Esophagus mucosa (tissue), 1 donor: ENCODE measurements around the gene THSD7B. TPM values are rescaled to one million over a fixed set of nuclear protein-coding genes. Genes with fewer than 3 reads are reported as not detected.
A peak's percentile ranks its signal among the peaks of the same experiment; 100 is the strongest.

Experiments
- ATAC-seq: fragments of 200-7000 bp; cut with Tn5 transposase; one replicate; pipeline ENCODE4 v1.9.1; 2020
- total RNA-seq: library from RNA; stranded (reverse); gene quantifications from one replicate; pipeline ENCODE4 v1.2.4, GENCODE V29; 2023
- donor health status: DM: yes; HTN: yes; CAD: no.

Gene THSD7B
- total RNA-seq, 1 donor from 2014 or later, result 0.88 TPM

DNA sequence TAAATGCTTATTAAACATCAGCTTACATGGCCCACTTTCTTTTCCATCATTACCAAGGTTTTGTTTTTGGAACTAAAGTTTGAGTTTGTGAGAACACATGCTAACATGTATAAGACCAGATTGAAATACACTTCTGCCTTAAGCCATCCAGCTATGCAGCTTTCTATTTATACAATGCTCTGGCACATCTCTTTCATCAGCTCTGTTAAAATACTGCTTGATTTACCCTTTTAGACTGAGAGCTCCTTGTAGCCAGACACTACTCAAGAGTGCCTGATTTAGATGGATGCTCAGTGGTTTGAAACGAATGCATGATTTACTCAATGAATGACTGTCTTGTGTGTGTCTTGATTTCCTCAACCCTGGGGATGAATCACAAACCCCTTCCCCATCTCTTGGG is 392.5 kb downstream of the THSD7B start:
- no peak for ATAC-seq

DNA sequence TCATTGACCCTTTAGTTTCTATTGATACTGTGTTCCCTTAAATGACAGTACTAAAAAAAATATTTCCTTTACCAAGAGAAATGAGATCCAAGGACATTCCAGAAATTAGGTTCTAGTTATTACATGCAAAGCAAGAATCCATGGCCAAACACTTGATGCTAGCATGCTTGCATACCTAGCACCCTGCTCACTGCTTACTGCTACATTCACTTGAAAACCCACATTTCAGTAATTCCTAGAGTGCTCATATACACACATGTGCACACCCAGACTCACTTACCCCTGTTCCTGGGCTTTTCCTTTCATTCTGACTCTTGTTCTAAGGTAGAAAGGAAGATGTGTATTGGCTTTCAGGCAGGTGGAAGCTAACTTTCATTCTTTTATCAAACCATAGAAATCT is 395.9 kb downstream of the THSD7B start:
- ATAC-seq, result no peak

DNA sequence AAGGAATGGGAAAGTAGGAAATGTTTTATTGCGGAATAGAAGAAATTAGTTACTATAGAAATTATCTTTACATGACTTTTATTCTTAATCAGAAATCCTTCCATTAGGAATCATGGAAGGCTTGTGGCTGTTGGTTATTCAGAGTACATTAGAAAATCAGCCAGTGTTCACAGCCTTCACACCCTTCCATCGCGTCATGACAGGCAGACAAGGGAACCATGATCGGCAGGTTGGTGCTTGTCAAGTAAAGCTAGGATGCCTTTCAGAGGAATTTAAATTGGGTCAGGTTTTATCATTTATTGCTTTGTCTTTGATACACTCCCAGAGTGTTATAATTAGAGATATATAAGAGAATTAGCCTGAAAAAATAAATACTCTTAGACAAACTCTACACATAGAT is 400.6 kb downstream of the THSD7B start:
- ATAC-seq, result peak; percentile 70

DNA sequence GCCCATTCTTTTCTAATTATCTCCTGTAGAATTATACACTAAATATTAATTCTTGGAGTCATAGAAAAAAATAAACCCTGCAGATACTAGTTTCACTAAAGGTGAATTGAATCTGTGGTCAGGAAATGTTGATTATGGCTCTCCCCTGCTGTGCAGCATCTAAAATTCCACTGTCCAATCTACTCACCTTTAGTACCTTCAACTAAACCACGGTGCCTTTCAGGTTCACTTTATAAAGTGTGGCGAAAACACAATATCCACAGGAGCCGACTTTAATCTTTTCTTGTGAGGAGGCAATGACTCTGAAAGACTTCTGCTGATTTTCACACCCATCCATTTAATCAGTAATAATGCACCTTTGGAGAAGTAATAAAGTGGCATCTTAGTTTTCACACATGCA is 402.3 kb downstream of the THSD7B start:
- ATAC-seq, result no peak

DNA sequence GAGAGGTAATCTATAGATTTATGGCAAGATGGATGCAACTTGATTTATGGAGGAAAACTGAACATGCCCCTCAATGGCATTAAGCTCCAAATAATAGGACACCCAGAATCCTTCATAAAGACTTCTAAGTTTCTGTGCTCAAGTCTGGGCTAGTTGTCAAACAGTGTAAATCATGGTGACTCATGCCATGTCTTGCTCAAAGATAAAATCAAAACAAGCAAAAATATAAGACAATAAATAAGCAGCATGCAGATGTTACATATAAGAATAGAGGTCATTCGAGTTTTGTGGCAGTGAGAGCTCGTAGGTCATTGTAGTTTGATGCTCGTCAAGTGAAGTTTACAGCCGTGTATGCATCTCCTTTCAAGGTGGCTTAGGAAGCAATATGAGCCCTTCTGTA is 403.2 kb downstream of the THSD7B start:
- ATAC-seq, result peak; percentile 67

DNA sequence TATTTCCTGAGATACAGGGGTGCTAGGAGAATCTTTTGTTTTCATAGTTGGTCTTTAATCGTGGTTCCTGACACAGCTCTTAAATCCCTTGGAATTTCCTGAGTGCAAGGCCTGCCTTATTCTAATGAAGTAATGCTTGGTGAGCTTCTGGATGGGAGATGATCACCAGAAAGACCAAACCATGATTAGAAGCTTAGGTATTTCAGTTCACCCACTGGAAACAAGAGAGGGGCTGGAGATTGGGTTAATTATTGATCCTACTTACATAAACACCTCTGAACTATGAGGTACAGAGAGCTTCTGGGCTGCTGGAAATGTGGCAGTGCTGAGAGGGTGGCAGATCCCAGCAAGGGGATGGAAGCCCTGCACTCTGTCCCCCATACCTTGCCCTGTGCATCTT is 406.8 kb downstream of the THSD7B start:
- no peak for ATAC-seq

DNA sequence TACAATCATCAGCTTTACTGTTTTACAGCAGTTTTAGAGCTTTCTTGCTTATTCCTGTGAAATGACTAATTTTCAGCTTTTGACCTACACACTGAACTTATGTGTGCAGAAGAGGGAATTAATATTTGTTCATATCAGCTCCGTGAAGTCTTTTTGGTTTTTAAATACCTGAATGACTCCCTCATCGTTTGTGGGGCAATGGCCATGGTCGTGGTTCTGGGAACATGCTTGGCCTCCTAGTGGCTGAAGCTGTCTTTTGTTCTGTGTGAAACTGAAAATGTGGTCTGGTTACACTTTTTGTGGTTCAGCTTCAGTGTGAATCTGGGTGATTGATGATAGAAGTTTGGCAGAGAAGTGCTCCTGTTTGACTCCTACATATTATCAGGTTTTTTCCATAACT is 408.1 kb downstream of the THSD7B start:
- ATAC-seq, result no peak

DNA sequence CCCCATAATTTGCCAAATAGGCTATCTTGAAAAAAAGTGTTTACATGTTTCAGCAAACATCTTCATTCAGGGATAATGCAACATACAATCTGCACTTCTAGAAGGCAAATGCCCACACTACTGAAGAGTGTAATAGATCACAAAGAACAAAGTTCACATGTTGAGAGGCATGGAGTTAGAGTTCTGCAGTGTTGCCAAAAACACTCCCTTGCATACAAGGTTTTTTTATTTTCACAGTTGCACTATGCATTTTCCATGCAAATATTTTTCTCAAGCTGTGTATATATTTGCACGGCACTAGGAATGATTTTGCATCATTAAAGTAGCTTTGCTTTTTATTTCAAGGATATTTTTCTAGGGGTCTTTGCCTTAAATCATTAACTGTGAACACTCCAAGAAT is 409.9 kb downstream of the THSD7B start:
- ATAC-seq, result no peak

DNA sequence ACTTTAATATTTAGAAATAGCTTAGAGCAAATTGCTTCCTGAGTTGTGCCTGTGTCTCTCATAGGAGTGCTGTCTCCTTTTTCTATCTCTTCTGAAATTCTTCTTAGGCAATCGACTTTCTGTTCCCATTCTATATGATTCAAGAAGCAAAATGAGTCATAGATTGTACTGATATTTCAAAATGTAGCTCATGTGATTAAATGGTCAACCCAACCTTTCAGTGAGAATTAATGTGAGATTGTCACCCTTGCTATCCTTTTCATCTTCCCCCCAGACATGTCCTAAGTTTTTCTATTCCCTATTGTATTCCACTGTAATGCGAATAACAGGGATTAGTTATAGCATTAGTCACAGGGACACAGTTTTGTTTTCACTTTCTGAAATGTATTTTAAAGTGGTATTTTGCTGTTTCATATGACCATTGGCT is 413.6 kb downstream of the THSD7B start:
- peak; percentile 60 for ATAC-seq

DNA sequence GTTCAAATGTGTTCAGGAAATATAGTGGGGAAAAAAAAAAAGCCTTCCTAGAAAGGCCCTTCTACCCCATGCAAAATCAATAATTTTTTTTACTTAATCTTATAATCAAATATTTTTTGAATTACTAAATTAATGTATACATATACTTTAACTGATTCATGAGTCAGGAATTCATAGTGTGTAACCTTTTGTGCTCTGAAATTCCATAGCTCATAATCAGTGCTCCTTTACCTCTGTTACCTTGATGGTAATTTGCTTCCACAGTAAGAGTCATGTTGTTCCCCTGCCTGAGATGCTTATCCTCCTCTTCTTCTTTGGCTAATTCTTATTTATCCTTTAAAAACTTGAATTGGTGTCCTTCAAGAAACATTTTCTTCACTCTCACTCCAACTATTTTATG is 414.2 kb downstream of the THSD7B start:
- ATAC-seq, result peak; percentile 57

DNA sequence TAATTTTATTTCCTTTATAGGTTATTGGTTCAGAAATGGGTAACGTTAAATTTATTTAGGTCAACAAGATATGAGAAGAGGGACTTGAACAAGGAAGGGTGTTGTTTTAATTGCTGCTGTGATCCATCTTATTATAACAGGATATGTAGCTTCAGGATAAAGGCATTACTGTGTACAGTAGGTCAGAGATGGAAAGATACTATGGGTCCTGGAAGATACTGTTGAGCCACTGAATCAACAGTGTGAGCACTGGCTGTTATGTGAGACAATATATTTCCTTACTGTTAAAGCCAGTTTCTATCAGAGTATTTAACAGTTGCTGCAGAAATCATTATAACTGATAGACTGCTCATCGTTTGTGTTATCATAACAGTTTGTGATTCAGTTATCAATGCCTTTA is 414.7 kb downstream of the THSD7B start:
- ATAC-seq, result no peak

DNA sequence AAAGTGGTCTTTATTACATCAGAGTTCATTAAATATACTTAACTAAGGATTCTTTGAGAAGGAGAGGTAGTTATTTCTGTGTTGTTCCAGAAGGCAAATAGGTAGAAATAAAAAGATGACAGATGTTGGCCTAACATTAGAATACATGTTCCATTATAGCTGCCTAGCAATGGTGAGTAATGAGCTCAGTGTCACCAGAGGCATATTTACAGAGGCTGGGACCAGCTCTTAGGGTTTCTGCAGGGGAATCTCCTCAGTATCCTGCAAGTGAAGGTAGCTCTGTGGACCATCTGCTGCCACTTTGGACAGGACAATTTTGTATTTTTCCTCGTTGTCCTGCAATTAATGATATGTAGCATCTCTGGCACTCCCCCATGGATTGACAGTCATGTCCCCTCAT is 416.0 kb downstream of the THSD7B start:
- no peak for ATAC-seq

DNA sequence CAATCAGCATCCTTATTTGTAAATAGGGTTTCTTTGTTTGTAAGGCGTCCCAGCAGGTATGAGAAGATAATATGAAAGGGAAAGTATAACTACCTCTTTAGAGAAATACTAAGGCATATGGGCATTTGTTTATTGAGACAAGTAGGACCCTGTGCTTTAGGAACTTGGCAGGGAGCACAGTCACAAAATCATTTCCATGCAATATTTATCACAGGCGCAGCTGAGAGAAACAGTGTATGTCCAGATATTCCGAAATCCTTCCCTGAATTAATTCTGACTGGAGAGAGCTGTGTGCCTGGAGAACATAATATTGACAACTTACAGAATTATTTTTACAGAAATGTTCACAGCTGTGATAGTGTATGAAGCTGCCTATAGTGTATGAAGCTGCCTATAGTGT is 416.7 kb downstream of the THSD7B start:
- no peak for ATAC-seq

DNA sequence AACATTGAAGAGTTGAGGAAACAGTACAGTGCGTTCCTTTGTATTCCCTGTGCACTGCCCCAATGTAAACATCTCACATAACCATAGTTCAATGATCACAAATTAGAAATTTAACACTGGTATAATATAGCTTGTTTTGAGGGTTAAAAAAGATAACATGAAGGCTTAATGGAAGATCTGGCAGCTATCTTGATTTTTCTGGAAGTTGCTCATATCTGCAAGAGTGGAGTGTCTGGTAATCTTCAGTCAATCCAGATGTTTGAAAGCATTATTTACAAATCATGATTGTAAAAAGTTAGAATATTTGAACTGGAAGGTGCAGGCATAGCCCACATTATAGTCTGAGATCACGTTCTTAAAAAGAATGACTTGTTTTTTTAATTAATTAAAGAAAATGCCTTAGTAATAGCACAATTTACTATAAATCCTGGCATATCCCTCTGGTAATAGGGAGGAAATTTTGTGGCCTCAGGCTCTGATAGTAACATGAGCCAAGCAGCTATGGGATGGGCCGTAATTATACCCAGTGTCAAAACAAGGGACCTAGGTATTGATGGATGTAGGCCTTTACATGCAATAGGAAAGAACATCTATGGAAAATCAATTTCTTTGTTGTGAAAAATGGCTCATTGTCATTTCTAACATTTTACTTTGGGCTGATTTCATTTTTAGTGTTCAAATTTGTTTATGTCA is 418.0 kb downstream of the THSD7B start:
- ATAC-seq, result no peak

DNA sequence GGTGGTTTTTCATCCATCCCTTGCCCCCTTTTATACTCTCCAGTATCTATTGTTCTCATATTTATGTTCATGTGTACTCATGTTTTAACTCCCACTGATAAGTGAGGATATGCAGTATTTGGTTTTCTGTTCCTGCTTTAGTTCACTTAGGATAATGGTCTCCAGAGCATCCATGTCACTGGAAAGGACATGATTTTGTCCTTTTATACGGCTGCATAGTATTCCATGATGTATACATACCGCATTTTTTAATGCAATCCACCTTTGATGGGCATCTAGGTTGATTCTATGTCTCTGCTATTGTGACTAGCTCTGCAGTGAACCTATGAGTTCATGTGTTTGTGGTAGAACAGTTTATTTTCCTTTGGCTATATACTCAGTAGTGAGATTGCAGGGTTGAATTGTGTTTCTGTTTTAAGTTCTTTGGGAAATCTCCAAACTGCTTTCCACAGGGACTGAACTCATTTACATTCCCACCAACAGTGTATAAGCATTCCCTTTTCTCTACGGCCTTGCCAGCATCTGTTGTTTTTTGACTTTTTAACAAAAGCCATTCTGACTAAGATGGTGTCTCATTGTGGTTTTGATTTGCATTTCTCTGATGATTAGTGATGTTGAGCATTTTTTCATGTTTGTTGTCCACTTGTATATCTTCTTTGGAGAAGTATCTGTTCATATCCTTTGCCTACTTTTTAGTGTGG is 420.2 kb downstream of the THSD7B start:
- ATAC-seq, result no peak

DNA sequence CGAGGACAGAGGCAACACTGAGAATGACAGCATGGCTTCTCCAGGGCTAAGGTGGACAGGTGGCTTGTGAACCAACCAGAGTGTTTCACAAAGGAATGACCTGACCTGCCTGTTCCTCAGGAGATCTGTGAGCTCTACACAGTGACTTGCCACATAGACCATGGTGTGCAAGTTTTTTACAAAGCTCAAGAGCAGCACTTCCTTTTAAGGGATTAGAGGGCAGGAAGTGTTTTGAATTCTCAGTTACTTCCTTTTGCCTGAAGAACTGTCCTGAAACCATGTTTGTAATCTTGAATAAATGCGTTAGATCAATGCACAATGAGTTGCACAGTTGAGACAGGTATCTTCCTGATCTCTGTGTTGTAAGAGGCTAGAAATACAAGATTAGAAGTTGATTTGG is 421.9 kb downstream of the THSD7B start:
- peak; percentile 75 for ATAC-seq

DNA sequence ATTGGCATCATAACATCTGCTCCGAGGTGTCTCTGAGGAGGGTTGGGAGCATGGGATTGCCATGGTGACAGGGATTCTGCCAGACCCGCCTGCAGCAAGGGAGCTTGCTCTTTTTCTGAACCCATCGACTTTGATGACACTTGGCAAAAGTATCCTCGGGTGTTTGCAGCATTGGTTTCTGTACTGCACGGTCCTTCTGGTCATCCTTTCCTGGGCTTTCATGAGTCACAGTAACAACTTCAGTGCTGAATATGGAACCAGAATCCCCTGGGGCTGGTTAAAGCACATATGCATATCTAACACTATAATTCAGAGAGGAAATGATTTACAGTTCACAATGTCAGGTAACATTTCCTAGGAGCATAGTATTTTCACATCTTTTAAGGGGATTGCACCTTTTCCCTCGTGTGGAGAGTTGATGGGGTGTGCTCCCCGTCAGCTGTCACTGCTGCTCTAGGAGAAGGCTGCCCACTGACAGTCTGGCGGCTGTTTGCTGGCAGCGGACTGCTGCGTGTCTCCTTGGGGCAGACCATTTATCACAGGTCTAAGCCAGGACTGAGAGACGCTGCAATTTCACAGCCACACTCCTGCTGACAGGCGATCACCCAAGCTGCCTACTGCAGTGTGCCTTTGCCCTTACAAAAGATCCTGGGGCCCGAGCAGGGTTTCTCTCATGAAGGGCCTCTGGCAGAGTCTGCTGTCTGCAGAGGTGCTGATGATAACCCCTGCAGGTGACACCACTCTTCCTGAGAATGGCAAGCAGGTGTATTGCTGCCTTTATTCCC is 425.3 kb downstream of the THSD7B start:
- no peak for ATAC-seq

DNA sequence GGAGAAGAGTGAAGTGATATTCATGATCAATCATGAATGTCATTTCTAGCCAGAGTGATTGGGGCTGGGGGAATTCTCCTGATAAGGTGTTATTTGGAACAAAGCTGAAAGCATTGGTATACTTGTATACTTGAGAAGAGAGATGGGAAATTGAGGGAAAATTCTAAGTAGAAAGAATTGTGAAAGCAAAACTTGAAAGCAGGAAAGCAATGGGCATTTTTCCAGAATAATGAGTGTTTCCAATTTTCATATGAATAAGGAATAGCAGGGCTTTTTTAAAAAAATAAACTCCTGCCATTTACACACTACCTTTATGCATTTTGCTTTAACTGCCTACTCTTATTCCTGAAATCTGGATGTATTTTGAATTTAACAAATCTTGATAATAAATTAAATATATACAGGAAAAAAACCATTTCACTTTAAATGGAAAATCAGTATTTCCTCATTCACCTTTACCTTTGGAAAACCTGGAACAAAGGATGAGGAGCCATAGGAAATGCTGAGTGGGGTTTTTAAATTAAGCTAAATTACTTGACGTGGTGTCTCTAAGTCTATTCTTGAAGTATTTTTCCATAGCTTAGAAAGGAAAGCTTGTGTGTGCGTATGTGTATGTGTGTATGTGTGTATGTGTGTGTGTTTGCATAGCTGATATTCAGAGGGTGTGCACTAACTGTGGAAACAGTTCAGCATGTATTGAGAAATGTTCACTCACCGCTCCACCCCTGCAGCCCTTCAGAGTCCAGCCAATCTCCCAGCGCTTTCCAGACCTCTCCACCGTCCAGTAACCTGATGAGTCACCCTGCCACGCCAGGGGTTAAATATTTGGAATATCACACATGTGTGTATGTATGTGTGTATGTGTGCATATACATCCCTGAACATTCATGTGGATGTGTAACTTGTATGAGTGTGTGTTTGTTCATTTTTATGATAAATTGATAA is 427.3 kb downstream of the THSD7B start:
- ATAC-seq, result no peak

DNA sequence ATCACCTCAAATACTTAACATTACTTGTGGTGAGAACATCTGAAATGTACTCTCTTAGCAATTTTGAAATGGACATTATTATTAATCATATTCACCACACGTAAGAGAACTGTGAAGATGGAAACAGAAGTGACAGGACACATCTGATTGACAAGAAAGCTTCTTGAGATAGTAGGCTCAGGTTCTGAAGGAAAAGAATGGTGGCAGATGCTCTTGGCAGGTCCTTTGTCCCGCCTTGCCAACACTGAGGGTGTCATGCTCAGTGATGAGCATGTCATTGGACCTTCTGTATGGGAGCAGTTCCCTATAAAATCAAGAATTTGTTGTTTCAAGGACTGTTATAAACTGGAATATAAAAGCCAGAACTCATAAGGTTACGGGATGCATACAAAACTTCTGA is 428.1 kb downstream of the THSD7B start:
- ATAC-seq, result no peak

DNA sequence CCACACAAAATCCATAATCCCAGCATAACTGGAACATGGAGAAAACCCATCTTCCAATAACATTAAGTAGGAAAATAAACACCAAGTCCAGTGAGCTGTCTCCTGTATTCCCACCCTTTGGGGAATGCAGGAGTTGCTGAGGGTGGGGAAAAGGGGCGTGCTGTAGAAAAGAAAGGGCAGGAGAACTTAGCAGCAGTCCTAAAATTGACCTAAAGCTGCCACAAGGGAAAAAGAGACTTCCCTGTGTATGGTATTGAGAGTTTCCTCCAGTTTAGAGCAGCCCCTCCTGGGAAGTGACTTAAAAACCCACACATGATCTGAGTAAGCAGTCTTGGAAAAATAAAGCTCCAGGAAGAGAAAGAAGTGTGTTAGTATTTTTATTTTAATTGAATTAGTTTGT is 428.8 kb downstream of the THSD7B start:
- ATAC-seq, result no peak

DNA sequence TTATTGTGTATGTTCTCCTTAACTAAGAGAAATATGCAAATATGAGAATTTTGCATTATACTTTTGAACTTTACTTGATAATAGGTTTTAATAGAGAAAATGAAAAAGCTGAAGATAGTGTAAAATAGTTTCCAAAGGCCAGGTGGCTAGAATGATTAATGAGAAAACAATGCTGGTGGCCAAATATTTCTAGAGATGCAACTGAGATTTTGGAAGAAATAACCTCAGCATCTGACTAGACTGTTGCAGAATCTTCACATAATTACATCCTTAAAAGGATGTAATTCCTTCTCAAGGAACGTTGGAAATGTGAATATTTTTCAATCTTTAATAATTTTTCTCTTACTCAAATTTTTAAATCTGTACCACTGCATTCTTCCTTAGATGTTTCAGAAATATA is 434.4 kb downstream of the THSD7B start:
- ATAC-seq, result no peak

DNA sequence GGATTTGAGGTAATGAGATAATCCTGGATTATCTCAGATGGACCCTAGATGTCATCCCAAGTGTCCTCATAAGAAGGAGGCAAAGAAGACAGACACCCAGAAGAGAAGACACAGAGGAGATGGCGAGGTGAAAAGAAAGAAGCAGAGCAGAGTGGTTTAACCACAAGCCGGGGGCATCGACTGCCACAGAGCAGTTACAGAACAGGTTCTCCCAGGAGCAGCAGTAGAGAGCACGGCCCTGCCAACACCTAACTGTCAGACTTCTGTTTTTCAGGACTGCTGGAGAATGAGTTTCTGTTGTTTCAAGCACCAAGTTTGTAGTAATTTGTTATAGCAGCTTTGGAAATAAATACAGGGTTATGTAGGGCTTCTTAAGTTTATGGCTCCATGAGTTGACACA is 437.0 kb downstream of the THSD7B start:
- ATAC-seq, result peak; percentile 79

DNA sequence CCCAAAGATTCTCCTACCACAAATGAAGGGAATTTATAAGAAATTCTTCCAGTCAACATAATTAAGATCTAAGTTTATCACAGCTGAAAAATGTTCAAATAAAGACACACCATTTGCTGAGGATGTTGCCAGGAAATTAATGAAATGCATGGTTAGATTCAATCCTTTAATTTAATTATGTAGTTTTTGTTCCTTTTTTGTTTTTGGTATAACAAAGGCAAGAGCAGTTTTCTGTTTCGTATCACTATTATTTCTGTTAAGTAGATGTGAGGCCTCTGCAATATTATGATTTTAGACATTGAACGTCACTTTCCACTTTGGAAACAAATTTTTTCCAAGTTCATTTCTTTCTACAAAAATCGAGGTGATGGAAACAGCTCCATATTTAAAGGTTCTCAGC is 440.0 kb downstream of the THSD7B start:
- no peak for ATAC-seq
